GM18951 (cell line): Measurements from ENCODE around the gene OR7C2.
"Not testable (repeated sequence)": the region's sequence is repeated elsewhere in the genome, so short reads cannot be mapped to it uniquely, and the experiment has no call there.

Source experiments
- POLR2A ChIP-seq: IDR thresholded peaks from 4 replicates; pipeline ENCODE4 v1.6.1; 2011; ENCODE audit warnings: mild to moderate bottlenecking; ENCODE audit not compliant: insufficient read length, insufficient read depth; ENCODE audit errors: extremely low read depth
- in situ Hi-C: fragments of 300-500 bp; cut with MboI; formaldehyde crosslinking; loops from one replicate; pipeline ENCODE4 v1.12.0; 2022; ENCODE audit warnings: low sequenced_read_pairs, mixed read lengths, inconsistent platforms; ENCODE audit not compliant: unreplicated experiment

Gene OR7C2

DNA sequence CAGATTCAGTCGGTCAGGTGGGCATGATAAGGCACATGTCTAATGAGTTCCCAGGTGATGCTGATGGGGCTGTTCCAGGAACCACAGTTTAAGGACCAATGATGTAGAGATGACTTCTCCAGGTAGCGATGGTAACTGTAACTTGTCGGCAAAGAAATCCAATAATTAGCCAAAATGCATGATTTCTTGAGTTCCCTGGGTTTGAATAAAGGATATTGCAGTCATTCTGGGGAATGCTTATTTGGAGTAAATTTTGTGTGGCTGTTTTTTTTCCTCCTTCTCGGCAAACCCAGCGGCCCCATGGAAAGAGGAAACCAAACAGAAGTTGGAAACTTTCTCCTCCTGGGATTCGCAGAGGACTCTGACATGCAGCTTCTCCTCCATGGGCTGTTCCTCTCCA lies at the start of gene OR7C2:
TSS of gene OR7C2 (plus strand) at position 301 of the 400 bp plus-strand sequence. CDS start at position 301, 0 bp downstream.
- TF ChIP-seq POLR2A, result no peak
- in situ Hi-C loops, result no loop called here

GRCh38 chr19:14901675-14902260 lies 39.5 kb upstream of the OR7C2 start:
- in situ Hi-C loops, result no loop called here
- TF ChIP-seq POLR2A, result no peak

DNA sequence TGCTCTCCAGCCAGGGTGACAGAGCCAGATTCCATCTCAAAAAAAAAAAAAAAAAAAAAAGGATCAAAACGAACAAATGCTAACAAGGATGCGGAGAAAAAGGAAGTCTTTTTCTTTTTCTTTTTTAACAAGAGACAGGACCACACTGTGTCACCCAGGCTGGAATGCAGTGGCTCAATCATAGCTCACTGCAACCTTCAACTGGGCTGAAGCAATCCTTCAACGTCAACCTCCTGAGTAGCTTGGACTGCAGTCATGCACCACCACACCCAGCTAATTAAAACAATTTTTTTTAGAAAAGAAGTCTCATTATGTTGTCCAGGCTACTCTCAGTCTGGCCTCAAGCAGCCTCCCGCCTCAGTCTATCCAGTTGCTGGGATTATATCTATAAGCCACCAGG lies 34.6 kb upstream of the OR7C2 start:
- no peak for TF ChIP-seq POLR2A
- in situ Hi-C loops, result no loop called here

GRCh38 chr19:14915116-14915515 lies 26.2 kb upstream of the OR7C2 start:
- no peak for TF ChIP-seq POLR2A
- in situ Hi-C loops, result no loop called here

GRCh38 chr19:14916848-14917247 lies 24.4 kb upstream of the OR7C2 start:
- TF ChIP-seq POLR2A, result no peak
- in situ Hi-C loops, result no loop called here

GRCh38 chr19:14933506-14933905 lies 7.8 kb upstream of the OR7C2 start:
- in situ Hi-C loops, result no loop called here
- TF ChIP-seq POLR2A, result no peak

DNA sequence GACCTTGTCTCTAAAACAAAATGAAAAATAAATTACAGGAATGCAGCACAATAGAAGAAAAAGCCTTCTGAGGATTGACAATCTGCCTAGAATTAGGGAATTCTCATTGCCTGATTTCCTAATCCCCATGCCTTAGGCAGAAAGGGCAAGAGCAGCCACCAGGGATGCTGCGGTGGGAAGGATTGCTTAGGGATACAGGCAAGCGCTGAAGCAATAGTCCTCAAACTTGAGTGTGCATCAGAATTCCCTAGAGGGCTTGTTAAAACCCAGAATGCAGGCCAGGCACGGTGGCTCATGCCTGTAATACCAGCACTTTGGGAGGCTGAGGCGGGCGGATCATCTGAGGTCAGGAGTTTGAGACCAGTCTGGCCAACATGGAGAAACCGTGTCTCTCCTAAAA lies 1.0 kb upstream of the OR7C2 start:
- in situ Hi-C loops, result no loop called here

DNA sequence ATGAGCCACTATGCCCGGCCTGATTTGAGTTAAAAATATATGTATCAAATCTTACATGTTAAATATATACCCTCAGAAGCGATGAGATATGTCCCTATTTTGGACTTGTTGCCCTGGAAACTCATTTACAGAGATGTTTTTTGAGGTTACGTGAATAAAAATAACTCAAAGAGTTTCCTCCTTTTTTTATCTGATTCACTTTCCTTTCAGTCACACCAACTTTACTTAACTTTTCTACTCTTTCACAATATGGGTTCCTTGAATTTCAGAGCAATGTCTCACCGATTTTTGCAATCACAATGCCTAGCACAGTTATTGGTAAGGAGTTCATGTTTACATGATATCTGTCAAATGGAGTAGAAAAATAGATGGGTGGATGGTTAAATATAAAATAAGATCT lies 2.3 kb downstream of the OR7C2 start:
- in situ Hi-C loops, result no loop called here

More for the DNA sequence above, 1.0 kb upstream of the OR7C2 start:
- TF ChIP-seq POLR2A, result no peak

DNA sequence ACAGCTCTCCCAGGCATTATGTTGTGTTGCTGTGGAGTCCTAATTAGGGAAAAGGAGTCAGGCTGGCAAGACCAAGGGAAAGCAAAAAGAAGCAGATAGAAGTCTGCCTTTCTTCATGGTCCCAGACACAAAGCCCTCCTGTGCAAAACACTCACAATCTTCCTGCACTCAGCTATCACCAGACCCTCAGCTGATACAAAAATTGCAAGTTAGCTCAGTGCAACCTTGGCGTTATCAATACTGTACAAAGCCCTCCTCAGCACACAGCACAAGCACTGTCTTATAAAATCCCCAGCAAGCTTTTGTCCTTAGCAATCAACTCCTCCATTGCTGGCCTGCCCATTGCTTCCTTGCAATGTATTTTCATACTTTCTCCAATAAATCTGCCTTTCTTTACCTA lies 3.2 kb downstream of the OR7C2 start:
- in situ Hi-C loops, result no loop called here
- no peak for TF ChIP-seq POLR2A

More for the DNA sequence above, 2.3 kb downstream of the OR7C2 start:
- no peak for TF ChIP-seq POLR2A

- in situ Hi-C loops, result not testable (repeated sequence)
Measured at GRCh38 chr19:14949413-14949812, 8.1 kb downstream of the OR7C2 start.

- in situ Hi-C loops, result no loop called here
- no peak for TF ChIP-seq POLR2A
Measured at GRCh38 chr19:14949876-14950275, 8.6 kb downstream of the OR7C2 start.

- TF ChIP-seq POLR2A, result no peak
Measured at GRCh38 chr19:14950421-14950820, 9.1 kb downstream of the OR7C2 start.

GRCh38 chr19:14952767-14953166 lies 11.5 kb downstream of the OR7C2 start:
- in situ Hi-C loops, result no loop called here
- no peak for TF ChIP-seq POLR2A

More at GRCh38 chr19:14950421-14950820, 9.1 kb downstream of the OR7C2 start:
- in situ Hi-C loops, result no loop called here

GRCh38 chr19:14954071-14954655 lies 12.9 kb downstream of the OR7C2 start:
- no peak for TF ChIP-seq POLR2A
- in situ Hi-C loops, result no loop called here
